ENCODE data around the gene C5orf22.

DNA sequence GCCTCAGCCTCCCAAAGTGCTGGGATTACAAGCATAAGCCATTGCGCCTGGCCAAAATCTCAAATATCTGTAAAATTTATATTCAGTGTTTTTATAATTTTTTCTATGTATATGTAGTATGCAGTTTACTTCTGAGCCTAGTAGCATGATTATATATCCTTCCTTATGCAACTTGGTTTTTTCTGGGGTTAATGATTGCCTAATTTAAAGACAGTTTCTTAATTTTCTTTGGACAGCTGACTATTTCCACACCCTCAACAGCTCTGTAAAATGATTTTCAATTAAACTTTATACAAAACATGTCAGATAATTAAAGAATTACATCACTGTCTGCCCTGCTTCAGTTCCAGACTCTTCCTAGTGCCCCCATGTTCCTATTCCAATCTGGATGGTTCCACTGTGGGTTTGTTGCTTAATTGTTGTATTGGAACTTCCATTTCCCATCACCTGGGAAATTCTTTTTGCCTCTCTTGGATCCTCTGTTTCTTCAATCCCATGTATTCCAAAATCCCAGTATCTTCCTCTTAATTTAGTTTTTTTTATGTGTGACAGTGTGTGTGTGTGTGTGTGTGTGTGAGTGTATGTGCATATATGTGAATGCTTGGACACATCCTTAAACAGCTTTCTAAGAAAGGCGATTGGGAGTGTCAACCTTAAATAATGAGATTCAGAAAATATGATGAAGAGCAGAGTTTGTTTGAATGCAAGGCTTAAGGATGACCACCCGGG, 53.2 kb downstream of the C5orf22 start:
- no peak for TF ChIP-seq PBX3 (IDR thresholded peaks at IDR 0.05)
- TF ChIP-seq CEBPB (IDR thresholded peaks at IDR 0.05), result no peak
- TF ChIP-seq CTCF (IDR thresholded peaks at IDR 0.05), result no peak
- no peak for TF ChIP-seq NFE2L2 (conservative IDR thresholded peaks at IDR 0.05; ENCODE audit: low read length)
- TF ChIP-seq BHLHE40 (IDR thresholded peaks at IDR 0.05; ENCODE audit: low read depth, low read length), result no peak
- TF ChIP-seq, protein P1, sequence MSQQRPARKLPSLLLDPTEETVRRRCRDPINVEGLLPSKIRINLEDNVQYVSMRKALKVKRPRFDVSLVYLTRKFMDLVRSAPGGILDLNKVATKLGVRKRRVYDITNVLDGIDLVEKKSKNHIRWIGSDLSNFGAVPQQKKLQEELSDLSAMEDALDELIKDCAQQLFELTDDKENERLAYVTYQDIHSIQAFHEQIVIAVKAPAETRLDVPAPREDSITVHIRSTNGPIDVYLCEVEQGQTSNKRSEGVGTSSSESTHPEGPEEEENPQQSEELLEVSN (IDR thresholded peaks at IDR 0.05; ENCODE audit: borderline replicate concordance, low read depth), result no peak
- TF ChIP-seq ATOH8 (CRISPR knock-in tag; IDR thresholded peaks at IDR 0.05; ENCODE audit: low read depth), result no peak
- no peak for TF ChIP-seq USF2 (IDR thresholded peaks at IDR 0.05)
- no peak for TF ChIP-seq ESRRA (IDR thresholded peaks at IDR 0.05; ENCODE audit: borderline replicate concordance, low read length)
- TF ChIP-seq FOSL2 (IDR thresholded peaks at IDR 0.05), result no peak
- no peak for TF ChIP-seq FOSL2 (CRISPR knock-in tag; IDR thresholded peaks at IDR 0.05)
- no peak for TF ChIP-seq PHF8 (IDR thresholded peaks at IDR 0.05; ENCODE audit: borderline replicate concordance, low read depth)

All from A549 (cell line).